ENCODE measurements around the gene NOTCH3. TPM values are rescaled to one million over a fixed set of nuclear protein-coding genes. Genes with fewer than 3 reads are reported as not detected.

Gene NOTCH3
- total RNA-seq, 2 donors from 2014 or later = 4.4 to 10.5 TPM

GRCh38 chr19:15125232-15126067, 75.3 kb downstream of the NOTCH3 start:
- peak; percentile 98 for DNase-seq
- intact Hi-C loops (cut with DNase I) = no loop called here
- Histone ChIP-seq H3K9me3 (no peaks in the 10 kb centered on the region), H3K27me3 (no peaks in the 10 kb centered on the region), H3K36me3 (no peaks in the 10 kb centered on the region), H3K9ac (ENCODE audit: low read depth in 2 of 2, low read length in 2 of 2) (peak overlapping the region; percentile 89 to 92), H3K4me3 (peak overlapping the region; percentile 58), H3K27ac (peak overlapping the region; percentile 87), H3K4me1 (peaks cover 7% of the 10 kb centered on the region)
- no peak for TF ChIP-seq CTCF (IDR thresholded peaks at IDR 0.05)

DNA sequence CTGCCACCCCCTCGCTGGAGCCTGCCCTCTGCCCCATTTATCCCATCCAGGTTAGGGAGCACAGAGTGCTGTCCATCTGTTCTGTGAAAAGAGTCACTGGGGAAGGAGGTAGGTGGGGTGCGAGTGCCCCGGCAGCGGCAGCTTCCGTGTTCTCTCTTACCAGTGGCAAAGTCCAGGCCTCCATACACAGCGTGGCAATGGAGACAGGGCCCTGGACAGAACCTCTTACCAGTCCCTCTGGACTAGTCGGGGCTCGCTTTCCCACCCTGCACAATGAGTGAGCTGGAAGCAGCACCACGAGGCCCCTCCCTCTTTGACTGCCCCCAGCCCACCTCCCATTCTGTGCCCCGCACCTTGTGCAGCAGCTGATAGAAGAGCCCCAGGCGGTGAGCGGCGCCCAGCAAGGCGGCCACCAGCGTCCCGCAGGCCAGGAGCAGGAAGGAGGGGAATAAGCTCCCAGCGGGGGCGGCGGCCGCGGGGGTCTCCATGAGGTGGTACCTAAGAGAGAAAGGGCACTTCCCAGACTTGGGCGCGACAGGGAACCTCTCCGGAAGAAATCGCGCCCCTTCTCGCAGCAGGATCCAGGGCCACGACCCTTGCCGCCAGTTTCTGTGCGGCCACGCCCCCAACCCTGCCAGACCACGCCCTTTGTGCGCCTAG, 76.1 kb downstream of the NOTCH3 start:
- intact Hi-C loops (cut with DNase I) = no loop called here
- peak overlapping the region; percentile 87 for H3K27ac ChIP-seq
- TF ChIP-seq CTCF (IDR thresholded peaks at IDR 0.05) = no peak

DNA sequence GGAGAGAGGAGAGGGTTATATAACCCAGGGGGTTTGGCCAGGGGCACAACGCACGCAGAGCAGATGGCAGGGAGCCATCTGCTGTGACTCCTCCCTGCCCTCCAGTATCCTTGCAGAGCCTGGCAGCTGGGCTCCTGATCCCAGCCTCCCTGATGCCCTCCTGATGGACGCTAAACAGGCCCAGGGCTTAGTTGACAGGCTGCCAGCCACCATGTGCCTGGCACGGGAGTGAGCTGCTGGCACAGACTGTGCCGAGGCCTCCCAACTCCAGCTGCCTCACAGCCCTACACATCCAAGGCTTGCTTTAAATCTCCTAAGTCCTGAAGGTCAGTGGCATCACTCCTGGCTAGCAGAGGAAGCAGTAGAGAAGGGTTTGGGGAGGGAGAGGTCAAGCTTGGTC, 76.9 kb downstream of the NOTCH3 start:
- peak; percentile 38 for DNase-seq
- H3K27me3 ChIP-seq = no peaks in the 10 kb centered on the region
- no peak for TF ChIP-seq CTCF (IDR thresholded peaks at IDR 0.05)
- H3K36me3 ChIP-seq = peaks cover 14% of the 10 kb centered on the region
- H3K4me3 ChIP-seq = peak overlapping the region; percentile 58
- peak overlapping the region; percentile 87 for H3K27ac ChIP-seq
- H3K9me3 ChIP-seq = no peaks in the 10 kb centered on the region
- peak overlapping the region; percentile 89 to 92 for H3K9ac ChIP-seq (ENCODE audit: low read depth in 2 of 2, low read length in 2 of 2)
- intact Hi-C loops (cut with DNase I) = no loop called here
- H3K4me1 ChIP-seq = peaks cover 7% of the 10 kb centered on the region

More for the DNA sequence above, 76.1 kb downstream of the NOTCH3 start:
- peaks cover 6% of the 10 kb centered on the region for H3K36me3 ChIP-seq
- no peaks in the 10 kb centered on the region for H3K9me3 ChIP-seq
- no peaks in the 10 kb centered on the region for H3K27me3 ChIP-seq
- H3K4me1 ChIP-seq = peaks cover 7% of the 10 kb centered on the region
- DNase-seq = peak; percentile 74
- peak overlapping the region; percentile 89 to 92 for H3K9ac ChIP-seq (ENCODE audit: low read depth in 2 of 2, low read length in 2 of 2)
- H3K4me3 ChIP-seq = peak overlapping the region; percentile 58

DNA sequence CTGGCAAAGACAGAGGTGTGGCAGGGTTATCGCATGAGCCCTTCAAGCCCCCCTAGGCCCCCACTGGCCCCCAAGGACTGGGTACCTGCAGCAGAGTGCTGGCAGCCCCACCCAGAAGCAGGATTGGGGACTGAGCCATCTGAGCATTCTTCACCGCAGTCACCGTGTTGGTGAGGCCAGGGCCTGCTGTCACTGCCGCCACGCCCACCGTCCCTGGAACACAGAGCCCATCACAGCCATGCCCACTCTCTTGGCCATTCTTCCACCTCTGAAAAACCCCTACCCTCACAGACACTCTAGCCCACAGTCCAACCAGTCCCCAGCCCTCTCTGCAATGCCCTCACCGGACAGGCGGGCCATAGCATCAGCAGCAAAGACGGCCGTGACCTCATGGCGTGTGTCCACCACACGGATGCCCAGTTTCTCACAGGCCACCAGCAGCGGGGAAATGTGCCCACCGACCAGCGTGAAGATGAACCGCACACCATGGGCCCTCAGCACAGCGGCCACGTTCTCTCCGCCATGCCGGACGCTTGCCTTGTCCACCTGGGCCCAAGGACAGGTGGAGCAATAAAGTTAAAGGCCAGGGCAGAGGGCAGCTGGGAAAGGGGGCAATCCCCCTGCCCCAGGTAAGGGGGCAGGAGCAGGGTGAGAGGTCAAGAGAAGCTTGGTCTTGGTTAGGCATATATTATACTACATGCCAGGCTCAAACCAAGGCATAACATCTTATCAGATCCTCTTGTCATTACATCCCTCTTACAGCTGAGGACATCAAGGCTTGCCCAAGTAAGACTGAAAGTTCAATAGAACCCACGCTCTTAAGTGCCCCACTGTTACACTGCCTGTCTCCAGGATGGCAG, 77.5 kb downstream of the NOTCH3 start:
- peaks cover 17% of the 10 kb centered on the region for H3K36me3 ChIP-seq
- no peak for TF ChIP-seq CTCF (IDR thresholded peaks at IDR 0.05)
- no peak overlapping the region for H3K4me3 ChIP-seq
- H3K9ac ChIP-seq (ENCODE audit: low read depth in 2 of 2, low read length in 2 of 2) = peak overlapping the region in 1 of 2 donors; percentile 89
- no peak for DNase-seq
- H3K27ac ChIP-seq = peak overlapping the region; percentile 87
- peaks cover 7% of the 10 kb centered on the region for H3K4me1 ChIP-seq
- intact Hi-C loops (cut with DNase I) = no loop called here
- H3K9me3 ChIP-seq = no peaks in the 10 kb centered on the region
- H3K27me3 ChIP-seq = no peaks in the 10 kb centered on the region

Data from colonic mucosa (tissue), 4 donors.